ENCODE results near the gene SLC6A13.

Gene SLC6A13

GRCh38 chr12:271161-271560 is 8.5 kb upstream of the SLC6A13 start:
- no peak for TF ChIP-seq EZH2 (IDR thresholded peaks at IDR 0.05; ENCODE audit: borderline replicate concordance, low read length)
- TF ChIP-seq CTCF (IDR thresholded peaks at IDR 0.05; ENCODE audit: low read length), result no peak
- Histone ChIP-seq H3K27ac (ENCODE audit: low read depth, low read length, poor library complexity, severe bottlenecking) (no peak overlapping the region), H3K36me3 (ENCODE audit: insufficient read depth, low read length) (no peaks in the 10 kb centered on the region), H3K27me3 (ENCODE audit: insufficient read depth, low read length) (peaks cover 6% of the 10 kb centered on the region; the same call in 1 of the 2 replicates), H3F3A (ENCODE audit: insufficient read depth, low read length) (no peaks in the 10 kb centered on the region), H3K4me1 (ENCODE audit: insufficient read depth, low read length, severe bottlenecking) (no peaks in the 10 kb centered on the region), H3K9me3 (ENCODE audit: low read length) (no peaks in the 10 kb centered on the region), H3K79me2 (ENCODE audit: insufficient read depth, low read length) (no peaks in the 10 kb centered on the region), H3K9ac (ENCODE audit: low read length) (no peak overlapping the region), H4K20me1 (ENCODE audit: insufficient read depth, low read length) (no peaks in the 10 kb centered on the region), H3K4me2 (ENCODE audit: low read length) (no peak overlapping the region), H3K4me3 (ENCODE audit: low read depth, low read length, poor library complexity, severe bottlenecking) (no peak overlapping the region), H3K9me2 (ENCODE audit: low read depth, low read length) (no peaks in the 10 kb centered on the region), H2AFZ (ENCODE audit: low read length) (no peak overlapping the region)

- Histone ChIP-seq H3K4me1 (ENCODE audit: insufficient read depth, low read length, severe bottlenecking) (no peaks in the 10 kb centered on the region), H3K9me3 (ENCODE audit: low read length) (no peaks in the 10 kb centered on the region), H2AFZ (ENCODE audit: low read length) (no peak overlapping the region), H3K9me2 (ENCODE audit: low read depth, low read length) (no peaks in the 10 kb centered on the region), H3K4me2 (ENCODE audit: low read length) (no peak overlapping the region), H3K27ac (ENCODE audit: low read depth, low read length, poor library complexity, severe bottlenecking) (no peak overlapping the region), H3K27me3 (ENCODE audit: insufficient read depth, low read length) (peaks cover 14% of the 10 kb centered on the region), H3F3A (ENCODE audit: insufficient read depth, low read length) (no peaks in the 10 kb centered on the region), H4K20me1 (ENCODE audit: insufficient read depth, low read length) (no peaks in the 10 kb centered on the region), H3K4me3 (ENCODE audit: low read depth, low read length, poor library complexity, severe bottlenecking) (no peak overlapping the region), H3K79me2 (ENCODE audit: insufficient read depth, low read length) (no peaks in the 10 kb centered on the region), H3K36me3 (ENCODE audit: insufficient read depth, low read length) (no peaks in the 10 kb centered on the region), H3K9ac (ENCODE audit: low read length) (no peak overlapping the region)
- no peak for TF ChIP-seq CTCF (IDR thresholded peaks at IDR 0.05; ENCODE audit: low read length)
- no peak for TF ChIP-seq EZH2 (IDR thresholded peaks at IDR 0.05; ENCODE audit: borderline replicate concordance, low read length)
Measured at GRCh38 chr12:269191-269590, 6.6 kb upstream of the SLC6A13 start.

GRCh38 chr12:268483-268840 is 5.8 kb upstream of the SLC6A13 start:
- no peaks in the 10 kb centered on the region for H3K9me2 ChIP-seq (ENCODE audit: low read depth, low read length)
- peaks cover 14% of the 10 kb centered on the region for H3K27me3 ChIP-seq (ENCODE audit: insufficient read depth, low read length)
- H3K4me1 ChIP-seq (ENCODE audit: insufficient read depth, low read length, severe bottlenecking), result no peaks in the 10 kb centered on the region
- no peak overlapping the region for H3K9ac ChIP-seq (ENCODE audit: low read length)
- no peaks in the 10 kb centered on the region for H3F3A ChIP-seq (ENCODE audit: insufficient read depth, low read length)
- H3K4me2 ChIP-seq (ENCODE audit: low read length), result no peak overlapping the region
- no peak overlapping the region for H3K27ac ChIP-seq (ENCODE audit: low read depth, low read length, poor library complexity, severe bottlenecking)
- no peaks in the 10 kb centered on the region for H3K36me3 ChIP-seq (ENCODE audit: insufficient read depth, low read length)
- no peak overlapping the region for H3K4me3 ChIP-seq (ENCODE audit: low read depth, low read length, poor library complexity, severe bottlenecking)
- no peak overlapping the region for H2AFZ ChIP-seq (ENCODE audit: low read length)
- H4K20me1 ChIP-seq (ENCODE audit: insufficient read depth, low read length), result no peaks in the 10 kb centered on the region
- H3K9me3 ChIP-seq (ENCODE audit: low read length), result no peaks in the 10 kb centered on the region
- no peak for TF ChIP-seq CTCF (IDR thresholded peaks at IDR 0.05; ENCODE audit: low read length)
- TF ChIP-seq EZH2 (IDR thresholded peaks at IDR 0.05; ENCODE audit: borderline replicate concordance, low read length), result no peak
- H3K79me2 ChIP-seq (ENCODE audit: insufficient read depth, low read length), result no peaks in the 10 kb centered on the region
